HUES48 (cell line): ENCODE measurements around the gene STARD5.

Source experiments
- H3K27ac ChIP-seq: one replicate; pipeline ENCODE4 v1.7.0; 2013; ENCODE audit warnings: low read depth, low read length, inconsistent platforms
- H3K27me3 ChIP-seq: 2 replicates; pipeline ENCODE4 v1.6.1; 2013; ENCODE audit warnings: mild to moderate bottlenecking, low read length; ENCODE audit not compliant: control insufficient read depth, insufficient read depth
- H3K36me3 ChIP-seq: 2 replicates; pipeline ENCODE4 v1.6.1; 2013; ENCODE audit warnings: low read length; ENCODE audit not compliant: control insufficient read depth, insufficient read depth
- H3K4me1 ChIP-seq: 2 replicates; pipeline ENCODE4 v1.6.1; 2013; ENCODE audit warnings: mild to moderate bottlenecking, low read length; ENCODE audit not compliant: control insufficient read depth, insufficient read depth
- H3K4me3 ChIP-seq: 2 replicates; pipeline ENCODE4 v1.5.1; 2013; ENCODE audit warnings: mild to moderate bottlenecking, low read depth, low read length
- H3K9ac ChIP-seq: 2 replicates; pipeline ENCODE4 v1.6.1; 2013; ENCODE audit warnings: mild to moderate bottlenecking, low read depth, low read length, moderate library complexity
- H3K9me3 ChIP-seq: 2 replicates; pipeline ENCODE4 v1.6.1; 2013; ENCODE audit warnings: low read length; ENCODE audit not compliant: control insufficient read depth, insufficient read depth

Gene STARD5

DNA sequence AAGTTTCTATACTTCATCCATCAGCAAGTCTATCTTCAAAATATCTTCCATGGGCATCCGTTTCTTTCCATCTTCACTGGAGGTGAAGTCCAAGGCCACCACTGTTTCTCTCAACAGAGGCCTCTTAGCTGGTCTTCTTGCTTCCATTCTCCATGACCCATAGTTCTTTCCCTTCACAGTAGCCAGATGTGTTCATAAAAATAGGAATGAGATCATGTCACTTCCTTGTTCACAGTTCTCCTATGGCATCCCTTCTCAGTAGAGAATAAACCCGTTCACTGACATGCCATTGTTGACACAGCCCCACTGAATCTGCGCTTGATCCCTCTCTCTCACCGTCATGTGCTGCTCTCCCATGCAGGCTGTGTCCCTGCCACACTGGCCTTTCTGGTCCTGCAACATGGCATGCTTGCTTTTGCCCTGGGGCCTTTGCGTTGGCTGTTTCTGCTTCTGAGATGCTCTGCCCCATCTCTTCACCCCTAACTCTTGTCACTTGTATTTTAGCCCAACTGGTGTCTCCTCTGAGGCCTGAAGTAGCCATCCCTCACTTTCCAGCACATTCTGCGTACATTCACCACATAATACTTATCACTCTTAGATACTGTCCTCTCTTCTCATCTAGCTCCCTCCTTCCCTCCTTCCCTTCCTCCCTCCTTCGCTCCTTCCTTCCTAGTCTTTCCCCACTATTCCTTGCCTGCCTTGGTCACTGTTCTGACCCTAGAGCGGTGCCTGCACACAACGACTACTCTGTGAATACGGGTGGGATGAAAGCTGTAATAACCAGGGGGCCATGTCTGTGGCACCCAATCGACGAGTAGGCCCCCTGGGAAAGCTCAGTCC, 42.0 kb downstream of the STARD5 start:
- H3K4me1 ChIP-seq: no peaks in the 10 kb centered on the region
- no peaks in the 10 kb centered on the region; the same call in 1 of the 2 replicates for H3K27me3 ChIP-seq
- H3K36me3 ChIP-seq: no peaks in the 10 kb centered on the region
- no peak overlapping the region for H3K4me3 ChIP-seq
- H3K27ac ChIP-seq: no peak overlapping the region
- peaks cover 7% of the 10 kb centered on the region for H3K9me3 ChIP-seq
- H3K9ac ChIP-seq: no peak overlapping the region

- H3K27ac ChIP-seq: no peak overlapping the region
- H3K9ac ChIP-seq: no peak overlapping the region
- H3K4me3 ChIP-seq: no peak overlapping the region
- no peaks in the 10 kb centered on the region; the same call in 1 of the 2 replicates for H3K27me3 ChIP-seq
- H3K36me3 ChIP-seq: no peaks in the 10 kb centered on the region
- peaks cover 9% of the 10 kb centered on the region for H3K9me3 ChIP-seq
- H3K4me1 ChIP-seq: no peaks in the 10 kb centered on the region
These were observed 42.5 kb downstream of the STARD5 start for GRCh38 chr15:81281456-81281735.

DNA sequence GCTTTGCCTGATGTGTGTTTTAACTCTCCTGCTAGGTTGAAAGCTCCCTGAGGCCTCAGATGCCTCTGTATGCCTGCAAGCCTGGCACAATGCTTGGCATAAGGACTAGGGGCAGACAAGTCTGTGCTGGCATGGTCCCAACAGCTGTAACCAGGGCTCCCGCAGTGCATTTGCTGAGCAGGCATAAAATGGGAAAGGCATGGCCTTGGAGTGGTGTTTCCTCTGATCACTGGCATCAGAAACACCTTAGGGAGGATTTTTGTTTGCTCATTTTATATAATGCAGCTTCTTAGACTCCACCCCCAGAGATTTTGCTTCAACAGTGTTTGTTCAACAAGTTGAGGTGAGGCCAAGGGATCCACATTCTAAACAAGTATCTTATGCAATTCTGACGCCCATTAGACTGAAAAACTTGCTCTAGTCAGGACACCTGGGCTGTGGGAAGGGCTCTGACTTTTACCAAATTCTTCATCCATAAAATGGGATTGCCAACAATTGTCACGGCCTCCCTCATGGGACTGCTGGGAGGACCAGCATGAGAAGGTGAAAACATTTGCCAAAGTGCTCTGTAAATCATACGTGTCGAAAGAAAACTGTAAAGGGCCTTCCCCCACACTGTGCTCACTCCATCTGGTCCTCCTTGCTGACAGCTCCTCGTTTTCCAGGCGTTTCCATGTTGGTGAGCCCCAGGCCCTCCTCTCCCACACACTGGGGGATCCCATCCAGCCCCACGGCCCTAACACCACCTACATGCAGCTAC, 43.1 kb downstream of the STARD5 start:
- H3K27me3 ChIP-seq: no peaks in the 10 kb centered on the region

DNA sequence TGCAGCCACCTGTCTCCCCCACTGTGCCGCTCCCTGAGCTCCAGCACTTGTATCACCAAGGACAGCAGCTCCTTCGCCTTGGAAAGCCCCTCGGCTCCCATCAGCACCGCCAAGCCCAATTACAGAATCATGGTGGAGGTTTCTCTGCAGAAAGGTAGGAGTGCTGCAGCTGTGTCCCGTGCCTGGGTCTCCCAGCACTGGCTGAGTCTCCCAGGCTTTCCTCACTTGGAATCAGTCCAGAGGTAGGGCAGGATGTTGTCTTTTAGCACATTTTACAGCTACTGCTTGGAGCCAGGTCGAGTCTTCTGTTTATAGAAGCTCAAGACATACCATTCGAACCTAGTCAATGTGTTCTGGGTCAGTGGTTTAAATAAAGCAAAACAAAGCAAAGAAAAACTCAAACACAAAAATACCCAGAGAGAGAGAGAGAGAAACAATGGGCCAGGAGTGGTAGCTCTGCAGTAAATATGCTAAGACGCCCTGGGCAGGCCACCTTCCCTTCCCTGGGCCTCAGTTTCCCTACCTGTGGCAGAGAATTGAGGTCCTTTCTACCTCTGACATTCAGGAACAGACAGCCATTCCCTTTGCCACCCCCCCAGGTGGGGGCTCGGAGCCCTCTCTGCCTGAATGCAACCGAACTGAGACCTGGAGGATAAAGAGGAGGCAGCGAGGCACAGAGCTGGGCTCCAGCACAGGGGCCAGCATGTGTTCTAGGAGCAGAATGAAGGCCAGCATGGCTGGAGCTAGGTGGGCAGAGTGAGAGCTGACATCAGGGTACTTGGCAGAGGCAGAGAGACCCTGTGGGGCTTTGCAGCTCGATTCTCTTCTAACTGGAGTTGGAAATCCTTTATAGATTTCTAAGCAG, 44.1 kb downstream of the STARD5 start:
- Histone ChIP-seq H3K27ac (no peak overlapping the region), H3K9me3 (peaks cover 9% of the 10 kb centered on the region), H3K36me3 (no peaks in the 10 kb centered on the region), H3K9ac (no peak overlapping the region), H3K27me3 (no peaks in the 10 kb centered on the region), H3K4me3 (no peak overlapping the region), H3K4me1 (peaks cover 3% of the 10 kb centered on the region; the same call in 1 of the 2 replicates)

More for the DNA sequence above, 43.1 kb downstream of the STARD5 start:
- no peaks in the 10 kb centered on the region for H3K4me1 ChIP-seq
- H3K4me3 ChIP-seq: no peak overlapping the region
- H3K9ac ChIP-seq: no peak overlapping the region
- H3K36me3 ChIP-seq: no peaks in the 10 kb centered on the region
- H3K9me3 ChIP-seq: peaks cover 9% of the 10 kb centered on the region
- H3K27ac ChIP-seq: no peak overlapping the region

DNA sequence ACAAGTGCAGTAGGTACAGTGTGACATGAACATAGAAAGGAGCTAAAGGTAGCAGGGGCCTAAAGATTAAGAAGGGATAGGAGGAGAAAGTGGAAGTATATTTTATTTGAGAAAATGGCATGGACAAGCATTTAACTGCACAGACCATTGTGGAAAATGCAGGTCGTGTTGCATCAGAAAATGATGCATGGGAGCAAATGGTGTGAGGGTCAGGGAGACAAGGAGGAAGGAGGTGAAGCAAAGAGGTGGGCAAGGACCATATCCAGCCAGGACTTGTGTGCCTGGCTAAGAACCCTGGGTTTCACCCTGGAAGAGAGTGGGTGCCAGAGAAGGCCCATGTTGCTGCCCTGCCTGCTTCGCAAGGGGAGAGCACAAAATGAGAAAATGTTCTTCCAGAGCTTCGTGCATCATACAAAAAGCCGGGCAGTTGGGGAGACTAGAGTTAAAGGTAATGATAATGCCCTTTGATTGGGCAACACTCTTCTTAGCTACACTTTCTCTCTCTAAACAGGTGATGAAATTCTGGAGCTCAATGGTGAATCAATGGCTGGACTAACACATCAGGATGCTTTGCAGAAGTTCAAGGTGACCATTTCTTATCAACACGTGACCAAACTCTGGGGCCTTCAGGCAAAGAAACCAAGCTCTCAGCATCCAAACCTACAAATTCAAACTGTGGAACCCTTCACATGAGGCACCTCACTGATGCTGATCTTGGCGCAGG, 45.5 kb downstream of the STARD5 start:
- H3K4me3 ChIP-seq: no peak overlapping the region
- H3K27me3 ChIP-seq: no peaks in the 10 kb centered on the region
- peaks cover 9% of the 10 kb centered on the region for H3K9me3 ChIP-seq
- H3K36me3 ChIP-seq: no peaks in the 10 kb centered on the region
- H3K27ac ChIP-seq: no peak overlapping the region
- H3K9ac ChIP-seq: no peak overlapping the region
- peaks cover 9% of the 10 kb centered on the region; the same call in 1 of the 2 replicates for H3K4me1 ChIP-seq

- no peak overlapping the region for H3K9ac ChIP-seq
- H3K4me1 ChIP-seq: peaks cover 9% of the 10 kb centered on the region; the same call in 1 of the 2 replicates
- no peaks in the 10 kb centered on the region for H3K27me3 ChIP-seq
- H3K9me3 ChIP-seq: peaks cover 9% of the 10 kb centered on the region
- H3K4me3 ChIP-seq: no peak overlapping the region
- no peaks in the 10 kb centered on the region for H3K36me3 ChIP-seq
- no peak overlapping the region for H3K27ac ChIP-seq
These were observed 46.1 kb downstream of the STARD5 start for GRCh38 chr15:81277851-81278250.

DNA sequence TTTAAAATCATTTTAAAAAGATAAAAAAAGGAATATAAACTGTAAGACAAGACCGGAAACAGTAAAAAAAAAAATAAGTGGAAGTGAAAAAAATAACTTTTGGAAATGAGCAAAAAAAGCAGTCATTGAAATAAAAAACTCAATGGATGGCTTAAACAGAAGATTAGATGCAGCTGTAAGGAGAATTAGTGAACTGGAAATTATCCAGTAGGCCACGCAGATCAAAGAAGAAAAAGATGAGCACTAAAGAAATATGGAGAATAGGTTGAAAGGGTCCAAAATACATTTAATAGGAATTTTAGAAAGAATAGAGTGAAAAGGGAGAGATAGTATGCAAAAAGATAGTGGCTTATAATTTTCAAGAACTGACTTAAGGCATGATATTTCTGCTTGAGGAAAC, 47.0 kb downstream of the STARD5 start:
- H3K9me3 ChIP-seq: peaks cover 9% of the 10 kb centered on the region
- peaks cover 9% of the 10 kb centered on the region; the same call in 1 of the 2 replicates for H3K4me1 ChIP-seq
- H3K36me3 ChIP-seq: no peaks in the 10 kb centered on the region
- no peak overlapping the region for H3K27ac ChIP-seq
- H3K9ac ChIP-seq: no peak overlapping the region
- no peak overlapping the region for H3K4me3 ChIP-seq
- no peaks in the 10 kb centered on the region for H3K27me3 ChIP-seq

DNA sequence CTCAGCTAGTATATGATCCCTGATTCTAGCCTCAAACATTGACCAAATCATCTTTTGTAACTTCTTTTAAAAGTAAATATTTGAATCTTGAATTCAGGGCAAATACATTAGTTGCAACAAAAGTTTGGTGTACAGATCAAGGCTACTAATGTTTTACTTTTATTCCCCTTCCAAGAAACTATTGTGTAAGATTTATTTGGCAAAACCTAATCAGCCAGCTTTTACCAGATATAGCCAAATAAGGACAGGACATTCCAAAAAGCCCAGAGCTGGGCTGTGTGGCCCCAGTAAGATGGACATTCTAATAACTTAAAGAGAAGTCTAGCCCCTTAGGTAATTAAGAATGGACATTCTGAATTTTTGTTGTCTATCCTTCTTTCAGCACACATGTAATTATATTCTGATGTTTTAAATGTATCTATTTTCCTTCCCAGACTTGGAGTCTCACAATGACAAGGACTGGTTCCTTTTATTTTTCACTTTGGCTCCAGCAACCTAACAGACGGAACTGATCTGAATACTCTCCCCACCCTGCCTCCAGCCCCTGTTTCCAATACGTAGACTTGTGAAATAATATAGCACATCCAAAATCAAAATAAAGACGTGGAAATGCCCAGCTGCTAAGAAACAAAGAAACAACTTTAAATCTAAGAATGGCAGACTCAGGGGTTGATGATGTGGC, 48.1 kb downstream of the STARD5 start:
- Histone ChIP-seq H3K4me1 (peaks cover 9% of the 10 kb centered on the region; the same call in 1 of the 2 replicates), H3K36me3 (no peaks in the 10 kb centered on the region), H3K9ac (no peak overlapping the region), H3K27me3 (no peaks in the 10 kb centered on the region), H3K27ac (no peak overlapping the region), H3K9me3 (peaks cover 9% of the 10 kb centered on the region), H3K4me3 (no peak overlapping the region)

- Histone ChIP-seq H3K36me3 (no peaks in the 10 kb centered on the region), H3K4me3 (no peak overlapping the region), H3K27me3 (no peaks in the 10 kb centered on the region), H3K9ac (no peak overlapping the region), H3K27ac (no peak overlapping the region), H3K4me1 (peaks cover 9% of the 10 kb centered on the region; the same call in 1 of the 2 replicates), H3K9me3 (peaks cover 9% of the 10 kb centered on the region)
These were observed 48.8 kb downstream of the STARD5 start for GRCh38 chr15:81274931-81275707.
